ENCODE results near the gene PLEKHA1.
A peak's percentile ranks its signal among the peaks of the same experiment; 100 is the strongest.

The PLEKHA1 gene

GRCh38 chr10:122338609-122339441, 35.7 kb upstream of the PLEKHA1 start:
- Histone ChIP-seq H3K9me2 (replicated peaks; ENCODE audit: insufficient read depth, low read length) (no peaks in the 10 kb centered on the region), H4K20me1 (ENCODE audit: low read depth, low read length) (no peaks in the 10 kb centered on the region), H3K27me3 (ENCODE audit: low read length) (no peaks in the 10 kb centered on the region), H3F3A (ENCODE audit: insufficient read depth) (no peaks in the 10 kb centered on the region), H3K4me2 (ENCODE audit: low read depth, low read length, poor library complexity, severe bottlenecking) (no peak overlapping the region), H3K27ac (ENCODE audit: low read depth, low read length) (no peak overlapping the region), H2AFZ (ENCODE audit: low read depth, low read length, severe bottlenecking) (no peak overlapping the region), H3K4me3 (ENCODE audit: insufficient read depth, low read length, poor library complexity, severe bottlenecking) (no peak overlapping the region), H3K79me2 (ENCODE audit: insufficient read depth, low read length) (no peaks in the 10 kb centered on the region), H3K9ac (ENCODE audit: low read length) (no peak overlapping the region), H3K36me3 (ENCODE audit: low read length) (no peaks in the 10 kb centered on the region), H3K9me3 (ENCODE audit: insufficient read depth, low read length) (no peaks in the 10 kb centered on the region)
- TF ChIP-seq EZH2phosphoT487 (conservative IDR thresholded peaks at IDR 0.05; ENCODE audit: low read length) (no peak), CTCF (IDR thresholded peaks at IDR 0.05; ENCODE audit: insufficient read depth, low read length, poor library complexity, severe bottlenecking) (no peak)

- H3K9me2 ChIP-seq (replicated peaks; ENCODE audit: insufficient read depth, low read length): no peaks in the 10 kb centered on the region
- H3K9me3 ChIP-seq (ENCODE audit: insufficient read depth, low read length): no peaks in the 10 kb centered on the region
- H3K9ac ChIP-seq (ENCODE audit: low read length): no peak overlapping the region
- H3K79me2 ChIP-seq (ENCODE audit: insufficient read depth, low read length): no peaks in the 10 kb centered on the region
- no peak overlapping the region for H3K4me3 ChIP-seq (ENCODE audit: insufficient read depth, low read length, poor library complexity, severe bottlenecking)
- no peak overlapping the region for H3K4me2 ChIP-seq (ENCODE audit: low read depth, low read length, poor library complexity, severe bottlenecking)
- no peaks in the 10 kb centered on the region for H4K20me1 ChIP-seq (ENCODE audit: low read depth, low read length)
- no peaks in the 10 kb centered on the region for H3K27me3 ChIP-seq (ENCODE audit: low read length)
- no peak overlapping the region for H2AFZ ChIP-seq (ENCODE audit: low read depth, low read length, severe bottlenecking)
- H3K36me3 ChIP-seq (ENCODE audit: low read length): no peaks in the 10 kb centered on the region
- TF ChIP-seq EZH2phosphoT487 (conservative IDR thresholded peaks at IDR 0.05; ENCODE audit: low read length): no peak
- no peak for TF ChIP-seq CTCF (IDR thresholded peaks at IDR 0.05; ENCODE audit: insufficient read depth, low read length, poor library complexity, severe bottlenecking)
- no peaks in the 10 kb centered on the region for H3F3A ChIP-seq (ENCODE audit: insufficient read depth)
- no peak overlapping the region for H3K27ac ChIP-seq (ENCODE audit: low read depth, low read length)
These were observed 33.2 kb upstream of the PLEKHA1 start for GRCh38 chr10:122341141-122341810.

- no peaks in the 10 kb centered on the region for H3K9me2 ChIP-seq (replicated peaks; ENCODE audit: insufficient read depth, low read length)
- H3K27ac ChIP-seq (ENCODE audit: low read depth, low read length): no peak overlapping the region
- TF ChIP-seq CTCF (IDR thresholded peaks at IDR 0.05; ENCODE audit: insufficient read depth, low read length, poor library complexity, severe bottlenecking): peak; percentile 57
- no peak for TF ChIP-seq EZH2phosphoT487 (conservative IDR thresholded peaks at IDR 0.05; ENCODE audit: low read length)
- H3F3A ChIP-seq (ENCODE audit: insufficient read depth): no peaks in the 10 kb centered on the region
- H3K27me3 ChIP-seq (ENCODE audit: low read length): no peaks in the 10 kb centered on the region
- H4K20me1 ChIP-seq (ENCODE audit: low read depth, low read length): no peaks in the 10 kb centered on the region
- no peaks in the 10 kb centered on the region for H3K36me3 ChIP-seq (ENCODE audit: low read length)
- H3K9me3 ChIP-seq (ENCODE audit: insufficient read depth, low read length): no peaks in the 10 kb centered on the region
- no peak overlapping the region for H3K4me3 ChIP-seq (ENCODE audit: insufficient read depth, low read length, poor library complexity, severe bottlenecking)
- no peak overlapping the region for H3K9ac ChIP-seq (ENCODE audit: low read length)
- no peak overlapping the region for H2AFZ ChIP-seq (ENCODE audit: low read depth, low read length, severe bottlenecking)
- H3K4me2 ChIP-seq (ENCODE audit: low read depth, low read length, poor library complexity, severe bottlenecking): no peak overlapping the region
- no peaks in the 10 kb centered on the region for H3K79me2 ChIP-seq (ENCODE audit: insufficient read depth, low read length)
These were observed 32.0 kb upstream of the PLEKHA1 start for GRCh38 chr10:122342293-122343134.

Measured in SU-DHL-6 (cell line).